HG03175 (cell line): Measurements from ENCODE around the gene SLAMF1.
"Not testable (repeated sequence)": the region's sequence is repeated elsewhere in the genome, so short reads cannot be mapped to it uniquely, and the experiment has no call there.

Experiments
- ATAC-seq: cut with Tn5 transposase; IDR thresholded peaks from one replicate; pipeline ENCODE4 v1.9.1; 2021; ENCODE audit warnings: mild to moderate bottlenecking, moderate library complexity; ENCODE audit not compliant: unreplicated experiment

The SLAMF1 gene

GRCh38 chr1:160640359-160641123 is 6.3 kb downstream of the SLAMF1 start:
- no peak for ATAC-seq

DNA sequence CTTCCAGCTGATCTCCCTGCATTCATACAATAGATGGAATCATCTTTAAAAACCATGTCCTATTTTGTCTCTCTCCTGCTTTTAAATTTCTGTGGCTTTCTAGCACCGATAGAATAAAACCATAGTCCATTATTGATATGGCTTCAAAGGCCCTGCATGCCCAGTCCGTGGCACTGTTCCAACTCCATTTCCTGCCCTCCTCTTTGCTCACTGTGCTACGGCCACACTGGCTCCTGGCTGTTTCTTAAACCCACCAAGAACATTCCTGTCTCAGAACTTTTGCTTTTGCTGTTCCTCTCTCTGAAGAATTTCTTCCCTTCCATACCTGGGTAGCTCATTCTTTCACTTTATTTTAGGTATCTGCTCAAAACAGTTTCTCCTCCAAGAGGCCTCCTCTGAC is 7.2 kb downstream of the SLAMF1 start:
- ATAC-seq = no peak

DNA sequence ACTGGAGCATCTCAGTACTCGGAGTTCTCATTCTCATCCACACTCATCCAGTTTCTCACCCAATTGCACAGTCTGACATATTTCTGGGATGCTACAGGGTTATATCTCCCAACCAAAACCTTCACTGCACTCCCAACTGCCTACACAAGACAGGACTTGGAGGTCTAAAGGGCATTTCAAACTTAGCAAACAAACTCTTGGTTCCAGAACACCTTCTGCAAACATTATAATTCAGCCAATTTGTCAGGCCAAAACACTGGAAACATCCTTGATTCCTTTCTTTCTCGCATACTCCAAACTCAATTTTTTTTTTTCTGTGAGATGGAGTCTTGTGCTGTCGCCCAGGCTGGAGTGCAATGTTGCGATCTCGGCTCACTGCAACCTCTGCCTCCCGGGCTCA is 7.9 kb downstream of the SLAMF1 start:
- ATAC-seq = no peak

- no peak for ATAC-seq
Observed at GRCh38 chr1:160638540-160638857, 8.3 kb downstream of the SLAMF1 start.

DNA sequence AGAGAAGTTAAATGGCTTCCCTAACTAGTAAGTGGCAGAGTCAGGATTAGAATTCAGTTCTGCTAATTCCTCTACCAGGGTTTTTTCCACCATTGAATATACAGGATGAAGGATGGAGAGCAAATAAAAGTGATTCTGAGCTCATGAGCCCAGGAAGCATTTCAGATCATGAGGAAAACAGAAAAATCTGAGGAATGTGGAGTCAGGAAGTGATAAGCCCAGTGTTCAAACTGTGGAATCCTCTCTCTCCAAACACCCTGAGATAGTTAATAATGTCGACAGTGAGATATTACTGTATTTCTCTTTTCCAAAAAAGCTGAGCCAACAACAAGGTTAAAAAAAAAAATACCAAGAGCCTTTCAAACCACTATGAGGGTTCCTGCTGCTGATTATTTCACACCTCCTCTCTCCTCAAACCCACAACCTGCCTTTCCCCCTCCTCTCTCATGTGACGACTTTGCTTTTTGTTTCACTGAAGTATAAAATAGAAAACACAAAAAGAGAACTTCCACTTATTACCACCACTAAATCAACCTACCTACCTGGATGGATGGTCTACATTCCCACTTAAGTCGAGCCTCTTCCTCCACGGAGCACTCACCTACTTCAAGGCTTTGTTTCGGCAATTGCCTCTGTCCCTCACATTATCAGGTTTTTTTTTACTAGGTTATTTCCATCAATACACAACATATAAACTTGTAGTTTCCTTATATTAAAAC is 8.9 kb downstream of the SLAMF1 start:
- peak; percentile 68 for ATAC-seq

DNA sequence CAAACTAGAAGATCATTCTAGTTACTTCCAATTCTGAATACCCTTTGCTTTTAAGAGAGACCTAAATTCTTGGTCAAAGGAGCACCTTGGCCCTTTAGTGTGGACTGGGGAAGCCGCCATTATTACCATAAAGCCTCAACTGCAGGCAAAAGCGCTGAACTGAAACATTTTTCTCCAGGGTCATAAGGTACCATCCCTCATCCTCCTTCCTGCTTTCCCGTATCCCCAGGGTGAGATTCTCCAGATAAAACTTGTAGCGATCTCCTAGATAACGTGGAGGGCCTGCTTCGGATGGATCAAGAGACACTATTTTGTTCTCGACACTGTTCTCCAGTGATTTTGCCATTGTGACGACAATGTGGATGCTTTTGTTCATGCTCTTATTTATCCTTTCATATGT is 9.8 kb downstream of the SLAMF1 start:
- no peak for ATAC-seq

GRCh38 chr1:160636547-160636946 is 10.3 kb downstream of the SLAMF1 start:
- no peak for ATAC-seq

DNA sequence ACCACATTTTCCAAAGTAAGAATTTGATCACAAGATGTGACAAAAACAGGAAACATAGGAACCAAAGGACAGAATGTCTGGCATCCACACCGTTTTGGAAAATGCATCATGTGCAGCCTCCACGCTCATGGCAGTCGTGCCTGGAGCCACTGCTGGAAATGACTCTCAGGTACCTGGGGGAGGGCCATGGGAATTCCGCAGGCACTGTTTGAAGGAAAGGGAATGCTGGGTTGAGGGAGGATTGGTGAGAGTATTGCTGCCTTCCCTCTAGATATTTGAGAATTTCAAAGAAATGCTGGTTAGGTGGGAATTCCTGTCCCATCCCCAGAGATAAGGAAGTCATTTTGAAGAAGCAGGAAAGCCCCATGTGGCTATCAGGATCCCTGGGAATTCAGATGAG is 10.8 kb downstream of the SLAMF1 start:
- no peak for ATAC-seq

DNA sequence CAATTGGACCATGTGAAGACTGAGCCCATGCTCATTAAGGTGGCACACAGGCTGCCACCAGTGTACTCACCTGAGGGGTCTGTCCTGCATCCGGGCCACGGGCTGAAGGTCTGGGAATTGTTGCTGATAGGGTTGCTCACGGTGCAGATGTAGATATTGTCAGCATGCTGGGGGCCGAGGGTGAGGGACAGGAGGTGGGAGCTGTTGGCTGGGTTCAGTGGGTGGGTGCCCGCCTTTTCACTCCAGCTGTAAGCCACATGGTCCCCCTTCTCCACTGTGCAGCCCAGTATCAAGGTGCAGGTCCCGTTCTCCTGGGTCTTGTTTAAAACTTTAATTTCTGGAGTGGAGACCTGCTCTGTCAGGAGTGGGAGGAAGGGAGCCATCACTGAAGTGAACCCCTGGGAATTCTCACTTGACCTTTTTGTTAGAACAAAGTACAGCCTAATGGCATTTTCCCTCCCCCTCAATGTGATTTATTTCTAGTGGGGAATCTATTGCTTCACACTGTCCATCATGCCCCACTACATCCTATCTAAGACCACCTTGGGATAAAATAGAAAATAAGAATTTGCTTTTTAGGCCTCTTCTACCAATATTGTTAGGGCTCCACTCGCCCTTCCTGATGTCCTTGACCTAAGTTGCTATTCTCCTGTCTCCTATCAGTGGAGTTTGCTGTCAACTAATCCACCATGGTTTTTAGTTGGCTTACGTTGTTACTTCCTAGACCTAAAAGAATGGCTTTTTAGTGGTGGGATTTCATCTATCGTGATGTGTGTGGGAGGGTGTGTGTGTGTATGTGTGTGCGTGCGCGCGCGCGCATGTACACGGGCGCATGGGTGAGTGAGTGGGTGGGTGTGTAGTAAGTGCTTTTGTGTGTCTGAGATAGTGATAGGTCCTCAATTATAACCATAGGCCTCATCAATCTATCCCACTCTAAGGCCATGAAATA is 12.0 kb downstream of the SLAMF1 start:
- no peak for ATAC-seq

- ATAC-seq = no peak
Observed at GRCh38 chr1:160633330-160633903, 13.4 kb downstream of the SLAMF1 start.

DNA sequence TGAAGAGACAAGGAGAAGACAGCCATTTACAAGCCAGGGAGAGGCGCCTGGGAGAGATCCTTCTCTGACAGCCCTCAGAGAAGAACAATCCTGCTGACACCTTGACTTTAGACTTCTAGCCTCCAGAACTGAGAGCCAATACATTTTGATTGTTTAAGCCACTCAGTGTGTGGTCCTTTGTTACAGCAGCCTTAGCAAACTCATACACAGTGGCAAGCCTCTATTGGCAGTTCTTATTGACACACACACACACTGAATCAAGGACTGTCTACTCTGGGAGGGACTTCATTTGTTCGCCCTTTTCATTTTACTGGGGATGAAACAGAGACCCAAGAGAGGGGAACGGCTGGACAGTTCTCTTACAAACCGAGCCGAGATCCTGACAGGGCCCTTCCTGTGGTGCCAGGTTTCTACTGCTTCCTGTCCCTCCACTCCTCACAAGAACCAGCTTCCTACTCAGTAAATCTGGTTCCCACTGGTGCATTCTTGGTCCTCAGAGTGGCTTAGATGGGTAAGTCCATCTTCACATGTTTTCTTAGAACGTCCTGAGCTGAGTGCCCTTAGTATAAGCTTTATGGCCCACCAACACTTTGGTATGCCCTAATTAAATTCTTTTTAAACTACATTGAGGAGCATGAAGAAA is 14.7 kb downstream of the SLAMF1 start:
- no peak for ATAC-seq

DNA sequence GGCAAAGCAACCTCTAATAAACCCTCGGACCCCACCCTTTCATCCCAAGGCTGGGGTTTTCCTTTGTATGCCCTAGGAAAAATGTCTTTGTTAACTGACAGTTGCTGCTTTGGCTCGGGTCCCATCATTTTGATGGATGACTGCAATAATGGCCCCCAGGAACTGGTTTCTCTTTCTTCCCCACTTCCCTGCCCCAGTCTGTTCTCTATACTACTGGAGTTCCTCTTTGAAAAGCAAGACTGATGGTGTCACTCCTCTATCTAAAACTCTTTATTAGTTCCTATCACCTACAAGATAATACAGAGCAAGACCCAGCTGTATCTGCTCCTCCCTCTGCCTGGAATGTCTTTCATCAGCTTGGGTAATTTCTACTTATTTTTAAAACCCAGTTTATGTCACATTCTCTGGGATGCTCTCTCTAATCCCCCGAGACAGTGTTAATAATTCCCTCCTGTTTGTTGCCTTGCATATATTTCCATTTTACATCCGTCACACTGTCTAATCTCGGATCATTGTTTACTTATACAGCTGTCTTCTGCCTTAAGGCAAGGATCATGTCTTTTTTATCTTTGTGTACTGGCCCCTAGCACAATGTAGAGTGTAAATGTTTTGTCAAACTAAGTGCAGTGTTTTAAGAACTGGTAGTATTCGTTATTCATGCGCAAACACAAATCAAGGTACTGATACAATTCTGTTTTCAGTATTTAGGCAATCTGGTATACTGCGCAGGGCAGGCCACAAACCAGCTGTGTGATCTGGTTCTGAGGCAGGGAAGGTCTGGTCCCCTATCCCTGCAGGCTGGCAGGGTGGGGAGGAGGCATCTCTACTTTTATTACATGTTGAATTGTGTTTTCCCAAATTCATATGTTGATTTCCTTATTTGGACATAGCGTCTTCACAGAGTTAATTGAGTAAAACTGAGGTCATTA is 16.1 kb downstream of the SLAMF1 start:
- ATAC-seq = no peak

DNA sequence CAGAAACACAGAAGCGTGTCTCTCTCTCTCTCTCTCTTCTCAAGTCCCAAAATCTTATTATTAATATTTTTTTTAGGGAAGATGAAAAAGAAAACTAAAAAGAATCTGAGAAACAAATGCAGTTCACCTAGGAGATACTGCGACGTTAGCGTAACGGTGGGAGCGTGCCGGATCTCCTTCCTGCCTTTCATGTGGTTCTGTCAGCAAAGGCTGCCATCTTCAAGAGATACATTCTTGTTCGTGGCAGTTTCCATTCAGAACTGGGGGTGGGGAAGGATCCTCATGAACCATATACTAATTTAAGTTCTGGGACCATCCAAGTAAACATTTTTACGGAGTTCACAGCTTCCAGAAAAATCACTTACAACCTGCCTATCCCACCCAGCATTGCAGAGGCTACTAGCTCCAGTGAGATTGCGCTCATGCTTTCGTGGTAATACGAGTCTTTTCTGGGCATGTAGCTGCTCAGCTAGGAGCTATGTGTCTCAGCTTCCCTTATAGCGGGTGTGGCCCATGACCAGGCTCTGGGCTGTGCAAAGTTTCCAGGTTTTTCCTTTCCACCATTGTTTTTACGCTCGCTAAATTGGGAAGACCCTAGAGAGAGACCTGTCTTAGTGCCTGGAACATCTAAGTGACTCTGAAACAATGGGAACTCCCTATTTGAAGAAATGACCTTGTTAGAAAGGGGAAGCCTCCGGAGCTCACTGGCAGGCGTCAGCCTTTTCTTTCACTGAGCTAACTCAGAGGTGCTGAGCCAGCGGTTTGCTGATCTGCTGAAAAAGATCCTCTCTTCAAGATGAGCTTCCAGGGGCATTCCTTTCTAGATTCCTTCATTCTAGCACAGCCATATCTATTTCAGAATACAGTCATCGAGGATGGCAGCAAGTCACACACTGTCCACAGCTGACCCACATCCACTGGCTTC is 17.3 kb downstream of the SLAMF1 start:
- ATAC-seq = no peak

- no peak for ATAC-seq
Observed at GRCh38 chr1:160628799-160629263, 18.0 kb downstream of the SLAMF1 start.

DNA sequence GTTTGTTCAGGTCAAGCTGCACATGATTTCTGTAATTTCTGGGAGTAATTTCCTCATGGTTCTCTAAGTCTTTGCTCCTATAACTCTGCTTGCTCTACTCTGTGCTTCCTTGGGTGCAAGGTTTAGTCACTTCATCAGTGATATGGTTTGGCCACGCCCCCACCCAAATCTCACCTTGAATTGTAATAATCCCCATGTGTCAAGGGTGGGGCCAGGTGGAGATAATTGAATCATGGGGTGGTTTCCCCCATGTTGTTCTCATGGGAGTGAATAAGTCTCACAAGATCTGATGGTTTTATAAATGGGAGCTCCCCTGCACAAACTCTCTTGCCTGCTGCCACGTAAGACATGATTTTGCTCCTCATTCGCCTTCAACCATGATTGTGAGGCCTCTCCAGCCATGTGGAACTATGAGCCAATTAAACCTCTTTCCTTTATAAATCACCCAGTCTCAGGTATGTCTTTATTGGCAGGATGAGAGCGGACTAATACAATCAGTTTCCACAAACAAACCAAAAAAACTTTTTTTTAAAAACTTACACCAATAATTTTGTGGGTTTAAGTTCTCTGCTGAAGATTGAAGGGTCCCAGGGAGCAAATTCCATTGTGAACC is 19.1 kb downstream of the SLAMF1 start:
- not testable (repeated sequence) for ATAC-seq

GRCh38 chr1:160626509-160627342 is 20.1 kb downstream of the SLAMF1 start:
- ATAC-seq = peak; percentile 45
